Breast epithelium (tissue), 3 donors: Measurements from ENCODE around the gene STXBP6.

ENCODE experiments used
- CTCF ChIP-seq, 3 donors: fragments of 450-650 bp; IDR thresholded peaks; one replicate each; pipeline ENCODE4 v1.5.1; 2016 to 2017; ENCODE audit warnings: antibody characterized with exemption in 3 of 3, mild to moderate bottlenecking in 3 of 3, moderate library complexity in 3 of 3
- POLR2A ChIP-seq: fragments of 450-650 bp; IDR thresholded peaks from one replicate; pipeline ENCODE4 v1.6.1; 2016; ENCODE audit warnings: antibody characterized with exemption, mild to moderate bottlenecking, moderate library complexity
- POLR2AphosphoS5 ChIP-seq, 3 donors: sonication (generic); formaldehyde crosslinking; IDR thresholded peaks; one replicate each; pipeline ENCODE4 v1.6.1; 2017; ENCODE audit warnings: antibody characterized with exemption in 3 of 3

DNA sequence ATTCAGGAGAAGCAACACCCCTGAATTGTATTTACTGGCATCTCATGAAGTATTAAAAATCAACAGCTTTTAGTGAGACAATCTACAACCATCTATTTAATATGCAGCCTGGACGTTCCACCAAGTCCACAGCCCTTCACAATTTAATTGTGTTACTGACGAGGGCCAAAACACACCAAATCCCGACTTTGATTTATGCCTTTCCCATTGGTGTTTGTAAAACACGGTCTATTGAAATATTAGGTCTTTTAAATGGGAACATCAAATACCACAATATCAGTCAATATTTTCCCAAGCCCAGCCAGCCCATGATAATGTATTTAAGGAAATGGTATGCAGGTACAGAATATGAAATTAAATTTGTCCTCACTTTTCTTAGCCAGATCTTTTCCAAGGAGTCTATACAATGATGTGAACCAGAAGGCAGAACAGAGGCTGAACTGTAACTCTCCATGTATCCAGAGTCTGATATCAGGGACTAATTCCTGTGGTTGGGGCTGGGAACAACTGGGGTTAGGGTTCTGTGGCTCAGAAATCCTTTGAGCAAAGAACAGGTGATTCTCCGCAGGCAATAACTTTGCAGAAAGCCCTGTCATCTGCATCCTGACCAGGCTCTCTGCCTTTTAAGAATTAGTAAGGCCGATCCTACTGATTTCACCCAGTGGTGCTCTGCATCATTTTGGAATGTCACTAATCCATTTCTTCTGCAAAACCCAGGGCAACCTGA is 236.7 kb downstream of the STXBP6 start:
- TF ChIP-seq CTCF (IDR thresholded peaks at IDR 0.05): no peak
- no peak for TF ChIP-seq POLR2A
- TF ChIP-seq POLR2AphosphoS5 (IDR thresholded peaks at IDR 0.05): no peak
